Effector memory CD8-positive, alpha-beta T cell (primary cell): ENCODE results near the gene DGCR8.

Experiments used
- ATAC-seq: fragments of 150-1000 bp; cut with Tn5 transposase; replicated peaks from 2 replicates; pipeline ENCODE4 v1.10.0; 2021; ENCODE audit warnings: mild to moderate bottlenecking, moderate library complexity
- DNase-seq, 3 experiments: peaks; one replicate each; pipeline ENCODE4 v3.0.0; 2021
- H3K27ac Mint-ChIP-seq, 2 donors: one replicate each; pipeline ENCODE4 v1.8.0; 2022; ENCODE audit warnings: mild to moderate bottlenecking in 2 of 2, mixed read lengths in 2 of 2, moderate library complexity in 2 of 2
- H3K27me3 Mint-ChIP-seq, 2 donors: one replicate each; pipeline ENCODE4 v1.8.0; 2022; ENCODE audit warnings: mixed read lengths in 2 of 2
- H3K36me3 Mint-ChIP-seq: one replicate; pipeline ENCODE4 v1.8.0; 2022; ENCODE audit warnings: mild to moderate bottlenecking, moderate library complexity, mixed read lengths; ENCODE audit not compliant: insufficient read depth
- H3K4me1 Mint-ChIP-seq, 2 donors: one replicate each; pipeline ENCODE4 v1.8.0; 2022; ENCODE audit warnings: low read depth in 2 of 2, mixed read lengths in 2 of 2
- H3K4me3 Mint-ChIP-seq, 2 donors: one replicate each; pipeline ENCODE4 v1.8.0; 2022; ENCODE audit warnings: mild to moderate bottlenecking in 2 of 2, mixed read lengths in 2 of 2, moderate library complexity in 2 of 2
- H3K9me3 Mint-ChIP-seq, 2 donors: one replicate each; pipeline ENCODE4 v1.8.0; 2022; ENCODE audit warnings: mixed read lengths in 2 of 2

Gene DGCR8

DNA sequence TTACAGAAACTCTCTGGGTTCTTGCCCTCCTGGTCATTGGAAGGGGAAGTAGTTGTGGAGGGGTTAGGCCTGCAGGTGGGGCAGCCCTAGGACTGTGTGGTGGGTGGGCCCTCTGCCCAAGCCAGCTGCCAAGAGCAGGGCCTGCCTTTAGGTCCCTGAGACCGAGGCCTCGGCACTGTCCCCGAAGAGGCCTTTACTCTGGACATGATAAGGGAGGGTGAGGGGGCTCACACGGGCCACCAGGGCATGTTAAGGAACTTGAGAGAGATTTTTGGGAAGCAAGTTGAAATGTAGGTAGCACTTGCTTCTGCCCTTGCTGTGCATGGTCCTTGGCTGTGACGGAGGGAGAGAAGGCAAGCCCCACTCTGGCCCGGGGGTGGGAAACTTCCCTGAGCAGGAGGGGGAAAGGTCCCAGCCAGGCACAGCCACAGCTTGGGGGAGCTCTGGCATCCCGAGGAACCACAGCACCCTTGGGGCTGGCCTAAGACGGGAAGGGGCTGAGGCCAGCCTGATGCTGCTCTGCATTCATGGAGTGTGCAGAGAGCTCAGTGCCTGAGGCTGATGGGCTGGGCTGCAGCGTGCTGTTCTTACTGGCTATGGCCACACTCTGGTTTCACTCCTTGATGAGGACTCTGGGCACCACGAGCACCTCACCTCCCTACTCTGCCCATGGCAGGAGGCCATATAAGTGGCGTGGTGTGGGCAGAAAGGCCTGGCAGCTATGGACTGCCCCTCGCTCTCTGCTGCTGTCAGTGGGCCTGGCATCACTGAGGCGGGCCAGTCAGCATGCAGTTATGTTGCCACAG, 28.1 kb downstream of the DGCR8 start:
- no peak for DNase-seq
- H3K27ac Mint-ChIP-seq = peak overlapping the region; percentile 22 to 89
- no peaks in the 10 kb centered on the region for H3K27me3 Mint-ChIP-seq
- H3K4me1 Mint-ChIP-seq = peaks cover 9 to 23% of the 10 kb centered on the region in 2 donors
- H3K9me3 Mint-ChIP-seq = no peaks in the 10 kb centered on the region
- no peak overlapping the region for H3K4me3 Mint-ChIP-seq
- H3K36me3 Mint-ChIP-seq = peaks cover 73% of the 10 kb centered on the region
- no peak for ATAC-seq

DNA sequence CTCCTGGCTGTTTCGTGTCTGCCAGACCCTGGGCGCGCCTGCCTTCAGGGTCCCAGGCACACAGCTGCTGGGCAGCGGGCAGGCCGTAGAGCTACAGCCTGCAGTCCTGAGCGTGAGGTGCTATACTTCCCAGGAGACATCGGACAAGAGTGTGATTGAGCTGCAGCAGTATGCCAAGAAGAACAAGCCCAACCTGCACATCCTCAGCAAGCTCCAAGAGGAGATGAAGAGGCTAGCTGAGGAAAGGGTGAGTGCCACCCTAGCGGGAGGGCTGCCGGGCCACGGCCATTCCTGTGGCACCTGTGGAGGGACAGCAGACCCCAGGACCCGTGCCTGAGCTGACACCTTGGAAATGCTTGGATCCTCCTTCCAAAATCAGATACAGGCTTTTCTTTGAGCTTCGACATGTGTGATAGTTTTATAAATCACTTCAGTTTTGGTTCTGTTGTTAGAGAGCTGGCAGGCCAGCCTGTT, 28.8 kb downstream of the DGCR8 start:
- H3K27ac Mint-ChIP-seq = peak overlapping the region; percentile 22 to 73

DNA sequence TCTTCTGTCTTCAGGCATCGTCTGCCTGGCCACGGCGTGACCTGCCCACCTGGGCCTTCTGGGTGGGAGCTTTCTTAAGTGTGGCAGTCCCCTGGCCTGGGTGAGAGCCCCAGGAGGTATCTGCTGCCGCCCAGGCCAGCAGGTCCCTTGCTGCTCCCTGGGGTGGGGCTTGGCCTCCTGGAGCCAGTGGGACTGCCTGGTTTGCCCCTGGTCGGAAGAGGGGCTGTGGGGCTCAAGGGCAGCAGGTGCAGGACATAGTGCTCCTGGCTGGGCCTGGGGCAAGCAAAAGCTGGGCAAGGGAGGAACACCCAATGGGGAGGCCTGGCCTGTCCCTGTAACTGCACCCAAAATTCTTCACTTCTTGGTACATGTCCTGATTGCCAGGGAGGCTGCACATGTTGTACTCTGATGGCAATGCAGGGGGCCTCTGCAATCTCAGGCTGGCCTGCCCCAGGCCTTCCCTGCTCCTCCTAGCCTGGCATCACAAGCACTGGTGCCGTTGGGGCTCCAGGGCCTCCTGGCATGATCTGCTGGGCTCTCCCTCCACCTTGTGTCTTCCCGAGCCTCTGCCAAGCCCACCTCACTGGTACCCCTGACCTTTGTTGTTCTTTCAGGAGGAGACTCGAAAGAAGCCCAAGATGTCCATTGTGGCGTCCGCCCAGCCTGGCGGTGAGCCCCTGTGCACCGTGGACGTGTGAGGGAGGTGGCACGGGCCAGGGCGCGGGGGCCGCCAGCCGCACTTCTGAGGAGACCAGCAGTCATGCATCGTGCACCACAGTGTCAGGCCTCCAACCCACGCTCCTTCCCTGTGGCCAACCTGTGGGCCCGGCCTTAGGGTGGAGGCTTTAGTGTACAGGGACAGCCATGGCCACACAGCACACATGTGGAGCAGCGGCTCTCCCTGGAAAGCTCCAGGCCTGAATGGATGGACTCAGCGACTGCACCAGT, 29.6 kb downstream of the DGCR8 start:
- H3K9me3 Mint-ChIP-seq = no peaks in the 10 kb centered on the region
- no peaks in the 10 kb centered on the region for H3K27me3 Mint-ChIP-seq
- H3K4me1 Mint-ChIP-seq = peaks cover 7 to 27% of the 10 kb centered on the region in 2 donors
- DNase-seq (no peak), ATAC-seq (no peak)
- no peak overlapping the region for H3K4me3 Mint-ChIP-seq
- no peak overlapping the region for H3K27ac Mint-ChIP-seq
- H3K36me3 Mint-ChIP-seq = peaks cover 70% of the 10 kb centered on the region

More for the DNA sequence above, 28.8 kb downstream of the DGCR8 start:
- Mint-ChIP-seq H3K27me3 (no peaks in the 10 kb centered on the region), H3K4me3 (no peak overlapping the region), H3K9me3 (no peaks in the 10 kb centered on the region), H3K36me3 (peaks cover 71% of the 10 kb centered on the region), H3K4me1 (peaks cover 7 to 21% of the 10 kb centered on the region in 2 donors)
- DNase-seq = no peak
- ATAC-seq = no peak

DNA sequence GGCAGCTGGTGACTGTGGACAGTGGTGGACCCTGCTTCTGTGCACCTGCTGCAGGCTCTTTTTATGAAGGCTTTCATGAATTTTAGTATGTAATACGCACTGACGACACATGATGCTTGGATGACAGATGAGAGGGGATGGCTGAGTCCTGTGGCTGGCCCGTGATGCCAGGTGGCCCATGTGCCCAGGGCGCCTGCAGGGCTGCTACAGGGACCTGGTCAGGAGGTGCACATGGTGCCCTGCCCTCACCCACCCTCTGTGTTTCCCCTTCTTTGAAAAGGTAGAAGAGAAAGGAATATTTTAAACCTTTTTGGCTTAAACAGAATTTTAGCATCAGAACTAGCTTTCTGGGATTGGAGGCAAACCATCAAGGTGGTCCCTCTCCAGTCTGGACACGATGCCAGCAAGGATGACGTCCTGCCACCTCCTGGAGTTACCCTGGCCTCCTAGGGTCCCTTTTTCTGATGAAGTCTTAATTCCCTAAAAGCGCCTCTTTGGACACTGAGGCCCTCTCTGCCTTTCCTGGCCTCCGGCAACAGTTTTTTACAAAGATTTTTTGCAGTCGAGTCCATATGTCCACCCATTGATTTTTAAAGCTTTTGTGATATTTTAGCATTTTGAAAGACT, 30.4 kb downstream of the DGCR8 start:
- H3K9me3 Mint-ChIP-seq = no peaks in the 10 kb centered on the region
- ATAC-seq = no peak
- H3K36me3 Mint-ChIP-seq = peaks cover 73% of the 10 kb centered on the region
- no peak overlapping the region for H3K27ac Mint-ChIP-seq
- no peak for DNase-seq
- peaks cover 12 to 29% of the 10 kb centered on the region in 2 donors for H3K4me1 Mint-ChIP-seq
- H3K27me3 Mint-ChIP-seq = no peaks in the 10 kb centered on the region
- no peak overlapping the region for H3K4me3 Mint-ChIP-seq

DNA sequence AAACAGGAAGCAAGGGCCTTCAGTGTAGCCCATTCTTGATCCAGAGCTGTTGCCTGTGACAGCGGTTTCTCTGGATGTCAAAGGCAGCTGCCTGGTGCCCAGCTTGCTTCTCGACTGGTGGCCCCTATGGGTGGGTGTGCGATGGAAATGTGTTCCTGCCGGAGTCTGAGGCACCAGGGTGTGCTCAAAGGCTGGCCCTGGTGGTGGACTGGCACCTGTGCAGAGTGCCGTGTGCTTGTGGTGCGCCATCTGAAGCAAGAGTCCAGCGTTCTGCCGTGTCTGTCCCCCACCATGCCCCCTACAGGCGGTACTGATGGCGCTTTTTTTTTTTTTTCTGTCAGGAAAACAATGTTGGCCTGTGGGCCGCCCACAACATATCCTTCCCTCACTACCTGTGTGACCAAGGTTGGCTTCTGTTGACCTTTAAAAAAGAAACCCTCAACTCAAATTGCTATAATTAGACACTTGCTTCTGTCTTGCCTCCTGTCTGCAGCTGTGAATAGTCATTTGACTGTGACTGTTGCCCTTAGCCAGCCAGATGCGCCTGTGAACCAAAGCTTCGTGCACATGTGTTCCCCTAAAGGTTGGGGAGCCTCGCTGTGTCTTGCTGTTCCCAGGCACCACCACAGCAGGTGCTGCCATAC, 31.1 kb downstream of the DGCR8 start:
- no peaks in the 10 kb centered on the region for H3K27me3 Mint-ChIP-seq
- ATAC-seq (peak; percentile 85), DNase-seq (no peak)
- H3K9me3 Mint-ChIP-seq = no peaks in the 10 kb centered on the region
- peaks cover 73% of the 10 kb centered on the region for H3K36me3 Mint-ChIP-seq
- peaks cover 13 to 29% of the 10 kb centered on the region in 2 donors for H3K4me1 Mint-ChIP-seq
- no peak overlapping the region for H3K27ac Mint-ChIP-seq
- no peak overlapping the region for H3K4me3 Mint-ChIP-seq

DNA sequence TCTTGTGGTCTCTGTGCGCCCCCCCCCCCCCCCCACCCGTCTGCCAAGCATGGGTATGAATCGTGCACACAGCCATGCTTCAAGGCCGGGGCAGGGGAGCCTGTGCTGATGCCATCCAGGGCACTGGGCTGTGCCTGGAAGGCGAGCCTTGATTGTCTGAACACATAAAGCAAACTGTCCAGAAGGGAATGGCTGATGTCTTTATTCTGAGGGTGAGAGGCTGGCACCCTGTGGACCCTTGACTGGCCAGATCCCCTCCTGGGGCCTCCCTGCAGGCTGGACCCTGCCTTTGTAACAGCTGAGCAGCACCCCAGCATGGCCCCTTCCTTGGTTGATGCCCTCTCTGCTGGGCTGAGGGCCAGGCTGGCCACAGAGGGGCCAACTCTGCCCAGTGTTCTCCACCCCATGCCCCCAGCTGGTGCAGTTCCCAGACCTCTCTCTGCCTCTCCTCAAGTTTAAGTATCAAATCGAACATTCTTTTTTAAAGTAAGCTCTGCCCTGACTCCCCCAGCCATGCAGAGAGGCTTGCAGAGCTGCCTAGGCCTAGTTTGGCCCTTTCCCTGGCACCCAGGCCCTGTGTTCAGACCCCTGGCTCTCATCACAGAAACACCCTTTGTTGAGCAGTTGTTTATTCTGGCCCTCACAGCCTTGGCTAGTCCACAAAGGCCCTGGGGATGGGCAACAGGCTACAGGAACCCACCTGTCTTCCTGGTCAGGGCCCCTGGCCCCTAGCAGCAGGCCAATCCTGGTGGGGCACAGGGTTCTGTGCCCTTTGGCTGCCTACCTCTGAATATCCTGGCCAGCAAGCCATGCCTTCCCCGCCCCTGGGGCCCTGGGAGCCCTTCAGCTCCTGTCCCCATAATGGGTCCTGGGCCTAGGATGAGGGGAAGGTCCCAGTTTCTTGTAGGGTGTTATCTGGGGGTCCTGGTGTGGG, 31.9 kb downstream of the DGCR8 start:
- DNase-seq (no peak), ATAC-seq (no peak)
- peak overlapping the region; percentile 38 to 82 for H3K27ac Mint-ChIP-seq
- peaks cover 19 to 32% of the 10 kb centered on the region in 2 donors for H3K4me1 Mint-ChIP-seq
- peak overlapping the region in 1 of 2 donors; percentile 47 for H3K4me3 Mint-ChIP-seq
- peaks cover 74% of the 10 kb centered on the region for H3K36me3 Mint-ChIP-seq
- no peaks in the 10 kb centered on the region for H3K9me3 Mint-ChIP-seq
- H3K27me3 Mint-ChIP-seq = no peaks in the 10 kb centered on the region

DNA sequence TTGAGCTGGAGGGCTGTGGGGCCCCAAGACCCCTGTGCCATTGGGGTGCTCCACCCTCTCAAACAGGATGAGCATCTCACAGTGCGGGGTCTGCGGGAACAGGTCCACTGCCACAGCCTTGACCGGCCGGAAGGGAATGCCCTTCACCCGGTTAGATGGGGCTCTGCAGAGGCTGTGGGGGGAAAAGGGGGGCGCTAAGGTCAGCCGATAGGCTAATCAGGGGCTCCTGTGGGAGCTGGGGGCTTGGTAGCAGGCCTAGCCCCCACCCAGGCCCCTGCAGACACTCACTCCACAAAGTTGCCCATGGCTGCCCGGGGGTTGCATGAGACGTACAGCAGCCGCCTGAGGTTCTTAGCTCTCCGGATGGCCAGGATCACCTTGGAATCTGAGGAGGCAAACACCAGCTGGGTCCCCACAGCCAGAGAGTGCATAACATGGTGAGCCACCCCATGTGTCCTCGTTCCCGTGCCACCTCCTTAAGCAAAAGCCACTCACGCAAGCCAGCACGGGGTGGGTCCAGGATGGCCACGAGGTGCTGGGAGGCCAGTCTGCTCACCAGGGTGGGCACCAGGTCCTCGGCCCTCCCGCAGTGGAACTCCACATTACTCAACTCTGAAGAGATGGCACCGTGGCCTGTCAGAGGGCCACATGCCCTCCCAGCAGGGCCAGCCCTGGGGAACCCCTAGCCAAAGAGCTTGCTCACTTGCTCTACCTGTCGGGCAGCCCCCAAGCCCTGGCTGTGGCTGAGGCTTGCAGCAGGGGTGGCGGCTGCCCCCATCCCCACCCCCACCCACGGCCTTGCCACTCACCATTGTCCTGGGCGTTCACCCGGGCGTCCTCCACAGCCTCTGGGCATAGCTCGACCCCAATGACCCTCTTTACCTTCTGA, 32.8 kb downstream of the DGCR8 start:
- Mint-ChIP-seq H3K36me3 (peaks cover 71% of the 10 kb centered on the region), H3K9me3 (no peaks in the 10 kb centered on the region)

DNA sequence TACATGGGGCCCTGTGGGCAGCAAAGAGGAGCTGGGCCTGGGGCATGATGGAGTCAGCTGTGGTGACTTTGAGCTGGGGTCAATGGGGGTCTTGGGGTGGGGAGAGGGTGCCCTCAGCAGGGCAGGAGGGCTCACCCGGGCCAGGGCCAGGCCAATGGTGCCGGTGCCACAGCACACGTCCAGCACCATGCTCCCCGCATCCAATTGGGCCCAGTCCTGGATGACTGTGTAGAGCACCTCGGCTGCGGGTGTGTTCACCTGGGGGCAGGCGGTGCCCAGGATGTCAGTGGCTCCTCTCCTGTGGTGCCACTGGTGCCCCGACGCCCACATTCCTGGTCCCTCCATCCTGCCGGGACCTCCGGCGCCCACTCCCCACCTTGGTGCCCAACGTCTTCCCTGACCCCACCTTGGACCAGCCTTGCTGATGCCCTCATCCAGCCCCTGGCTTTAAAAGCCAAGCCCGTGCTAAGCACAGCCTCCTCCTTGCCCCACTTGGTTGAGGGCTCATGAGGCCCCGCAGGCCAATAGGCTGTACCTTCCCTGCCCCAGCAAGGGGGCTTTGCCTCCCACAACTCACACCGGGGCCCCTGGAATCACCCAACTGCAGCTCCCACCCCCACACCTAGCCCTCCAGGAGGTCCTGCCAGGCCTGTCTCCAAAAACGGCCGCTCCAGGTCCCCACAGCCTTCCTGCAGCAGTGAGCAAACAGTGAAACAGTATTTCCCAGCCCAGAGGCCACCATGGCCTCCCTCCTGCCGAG, 33.7 kb downstream of the DGCR8 start:
- H3K36me3 Mint-ChIP-seq = peaks cover 70% of the 10 kb centered on the region

More for the DNA sequence above, 32.8 kb downstream of the DGCR8 start:
- Mint-ChIP-seq H3K4me1 (peaks cover 19 to 29% of the 10 kb centered on the region in 2 donors), H3K27me3 (no peaks in the 10 kb centered on the region), H3K27ac (peak overlapping the region; percentile 10 to 82), H3K4me3 (no peak overlapping the region)
- no peak for ATAC-seq
- no peak for DNase-seq

DNA sequence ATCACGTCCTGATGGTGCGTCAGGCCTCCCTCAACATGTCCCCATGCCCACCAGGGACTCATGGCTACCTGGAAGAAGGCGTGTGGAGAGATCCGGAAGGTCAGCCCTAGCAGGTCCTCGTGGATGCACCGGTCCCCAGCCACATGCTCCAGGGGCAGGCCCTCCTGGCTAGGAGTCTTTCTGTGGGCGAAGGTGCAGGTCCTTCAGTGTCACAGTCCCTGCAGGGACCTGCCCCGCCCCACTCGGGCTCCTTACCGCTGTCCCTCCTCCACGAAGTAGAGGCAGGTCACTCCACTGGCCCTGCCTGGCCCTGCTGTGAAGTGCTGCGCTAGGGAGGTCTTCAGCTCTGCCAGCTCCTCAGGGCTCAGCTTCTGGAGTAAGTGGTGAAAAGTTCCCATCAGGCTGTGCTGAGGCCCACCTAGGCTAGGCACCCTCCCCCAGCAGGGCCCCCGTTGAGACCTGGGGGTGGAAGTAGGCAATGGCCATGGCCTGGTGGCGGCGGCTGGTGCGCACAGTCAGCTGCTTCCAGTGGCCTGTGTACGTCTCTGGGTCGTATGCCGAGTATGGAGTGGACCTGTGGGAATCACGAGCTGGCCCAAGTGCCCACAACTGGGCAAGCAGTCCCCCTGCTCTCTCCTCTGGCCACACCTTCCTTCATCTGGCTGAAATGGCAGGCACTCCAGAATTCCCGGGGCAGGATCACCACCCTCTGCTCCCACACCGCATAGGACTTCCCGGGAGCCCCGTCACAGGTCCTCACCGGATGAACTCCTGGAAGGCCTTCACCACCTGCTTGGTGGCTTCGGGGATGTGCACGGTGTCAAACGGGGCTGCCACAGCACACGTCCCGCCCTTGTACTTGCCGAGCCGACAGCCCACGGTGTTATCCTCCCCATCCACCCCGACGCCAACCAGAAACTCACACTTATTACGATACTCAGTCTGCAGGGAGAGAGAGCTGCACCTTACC, 34.8 kb downstream of the DGCR8 start:
- H3K9me3 Mint-ChIP-seq = no peaks in the 10 kb centered on the region

More for the DNA sequence above, 33.7 kb downstream of the DGCR8 start:
- no peak for ATAC-seq
- H3K27me3 Mint-ChIP-seq = no peaks in the 10 kb centered on the region
- no peaks in the 10 kb centered on the region for H3K9me3 Mint-ChIP-seq
- H3K27ac Mint-ChIP-seq = peak overlapping the region; percentile 10 to 83
- peaks cover 20 to 30% of the 10 kb centered on the region in 2 donors for H3K4me1 Mint-ChIP-seq
- no peak overlapping the region for H3K4me3 Mint-ChIP-seq
- DNase-seq = no peak

More for the DNA sequence above, 34.8 kb downstream of the DGCR8 start:
- no peak for ATAC-seq
- Mint-ChIP-seq H3K4me1 (peaks cover 20 to 30% of the 10 kb centered on the region in 2 donors), H3K27ac (peak overlapping the region; percentile 77 to 90), H3K27me3 (no peaks in the 10 kb centered on the region), H3K4me3 (peak overlapping the region; percentile 49 to 86), H3K36me3 (peaks cover 70% of the 10 kb centered on the region)
- no peak for DNase-seq
